GM12878 (cell line): Measurements from ENCODE around the gene CEP295NL. TPM values are rescaled to one million over a fixed set of nuclear protein-coding genes. Genes with fewer than 3 reads are reported as not detected.

Experiments
- ATAC-seq: fragments of 200-7000 bp; cut with Tn5 transposase; 3 replicates; pipeline ENCODE4 v1.9.1; 2020; ENCODE audit warnings: mild to moderate bottlenecking, moderate library complexity
- BruUV-seq: library from RNA; stranded (reverse); fragments of 400-500 nt; replicated peaks from 2 replicates; lab custom pipeline; 2021; lab: Mats Ljungman, UMichigan
- CTCF ChIA-PET: fragments of 300-600 bp; sonication (Branson Sonifier 250); formaldehyde crosslinking; extraction: SDS; loops from one replicate; lab custom pipeline; 2021; ENCODE audit warnings: inconsistent platforms; lab: Yijun Ruan, JAX
- POLR2A ChIA-PET: fragments of 350-600 bp; formaldehyde crosslinking; extraction: SDS; loops from one replicate; lab custom pipeline; 2021; ENCODE audit warnings: inconsistent platforms; lab: Charles Lee
- RAD21 ChIA-PET: fragments of 300-600 bp; sonication (Branson Sonifier 250); formaldehyde crosslinking; loops from one replicate; lab custom pipeline; 2023; ENCODE audit warnings: antibody characterized with exemption; ENCODE audit not compliant: unreplicated experiment; lab: Charles Lee
- SMC1A ChIA-PET: fragments of 300-600 bp; sonication (Branson Sonifier 250); formaldehyde crosslinking; loops from one replicate; lab custom pipeline; 2023; ENCODE audit not compliant: unreplicated experiment, uncharacterized antibody; lab: Charles Lee
- DNase-seq: peaks from one replicate; pipeline ENCODE4 v3.0.0-alpha.2; 2011; ENCODE audit warnings: low read depth, low spot score
- FAIRE-seq: peaks from 3 replicates; lab custom pipeline; 2011; peaks lifted over from hg19 to GRCh38; lab: Jason Lieb, UNC
- H2AFZ ChIP-seq: 2 replicates; pipeline ENCODE4 v1.6.0; 2011; ENCODE audit warnings: low read depth, low read length, control low read depth; ENCODE audit not compliant: control insufficient read depth
- H3K27ac ChIP-seq: 2 replicates; pipeline ENCODE4 v1.5.1; 2011; ENCODE audit warnings: control low read depth; ENCODE audit not compliant: control insufficient read depth, insufficient read depth
- H3K27me3 ChIP-seq, 2 experiments: replicated peaks in 1 of 2; 2 replicates each; pipeline versions ENCODE4 v1.6.0 to v1.6.1; 2011; ENCODE audit warnings: low read length in 1 of 2; ENCODE audit not compliant: control insufficient read depth in 2 of 2, insufficient read depth in 2 of 2
- H3K36me3 ChIP-seq, 2 experiments: 2 replicates each; pipeline ENCODE4 v1.5.1; 2011; ENCODE audit warnings: low read length in 1 of 2; ENCODE audit not compliant: control insufficient read depth in 2 of 2, insufficient read depth in 2 of 2
- H3K4me1 ChIP-seq: 2 replicates; pipeline ENCODE4 v1.6.1; 2011; ENCODE audit warnings: mild to moderate bottlenecking, low read length, moderate library complexity, mixed read lengths; ENCODE audit not compliant: control insufficient read depth, insufficient read depth
- H3K4me2 ChIP-seq: 2 replicates; pipeline ENCODE4 v1.6.0; 2011; ENCODE audit warnings: control low read depth; ENCODE audit not compliant: control insufficient read depth, insufficient read depth
- H3K4me3 ChIP-seq: fragments of 200-600 bp; sonication (generic); 2 replicates; pipeline ENCODE4 v1.5.1; 2016
- H3K79me2 ChIP-seq: 2 replicates; pipeline ENCODE4 v1.6.0; 2011; ENCODE audit warnings: low read length; ENCODE audit not compliant: control insufficient read depth, insufficient read depth
- H3K9ac ChIP-seq: 2 replicates; pipeline ENCODE4 v1.8.0; 2011; ENCODE audit warnings: low read length, control low read depth, mixed read lengths; ENCODE audit not compliant: control insufficient read depth, insufficient read depth
- H3K9me3 ChIP-seq: replicated peaks from 3 replicates; pipeline ENCODE4 v1.5.1; 2011; ENCODE audit warnings: mild to moderate bottlenecking, low read length; ENCODE audit not compliant: control insufficient read depth, insufficient read depth
- H4K20me1 ChIP-seq: 2 replicates; pipeline ENCODE4 v1.6.0; 2011; ENCODE audit not compliant: control insufficient read depth, insufficient read depth
- CEBPB ChIP-seq, 2 experiments: fragments of 150-350 bp in 1 of 2; IDR thresholded peaks; 2 replicates each; pipeline ENCODE4 v1.6.1; 2012 to 2014; ENCODE audit warnings: low read depth in 2 of 2, low read length in 2 of 2, borderline replicate concordance in 1 of 2, inconsistent platforms in 1 of 2
- ESRRA ChIP-seq: IDR thresholded peaks from 2 replicates; pipeline ENCODE4 v1.6.1; 2012; ENCODE audit warnings: mild to moderate bottlenecking, low read length, improper control_type of control experiment
- NR2C2 ChIP-seq: IDR thresholded peaks from 2 replicates; pipeline ENCODE4 v1.6.1; 2011; ENCODE audit warnings: borderline replicate concordance, low read depth; ENCODE audit not compliant: control insufficient read depth, insufficient read length
- PBX3 ChIP-seq: IDR thresholded peaks from 2 replicates; pipeline ENCODE4 v1.6.1; 2011; ENCODE audit warnings: mild to moderate bottlenecking, low read depth, low read length, moderate library complexity; ENCODE audit not compliant: insufficient replicate concordance
- POLR2AphosphoS2 ChIP-seq: IDR thresholded peaks from 2 replicates; pipeline ENCODE4 v1.6.1; 2011; ENCODE audit warnings: low read depth, mild to moderate bottlenecking, low read length, improper control_type of control experiment, moderate library complexity
- RUNX3 ChIP-seq: IDR thresholded peaks from 2 replicates; pipeline ENCODE4 v1.6.1; 2012; ENCODE audit warnings: low read length, inconsistent platforms
- SPI1 ChIP-seq: IDR thresholded peaks from 2 replicates; pipeline ENCODE4 v1.6.1; 2011; ENCODE audit warnings: low read depth, mild to moderate bottlenecking, low read length, moderate library complexity, borderline replicate concordance; ENCODE audit not compliant: insufficient read depth
- ZBTB4 ChIP-seq: fragments of 450-650 bp; formaldehyde crosslinking; IDR thresholded peaks from 2 replicates; pipeline ENCODE4 v1.4.0; 2022; ENCODE audit warnings: mild to moderate bottlenecking, moderate library complexity
- ZNF687 ChIP-seq: fragments of 450-650 bp; IDR thresholded peaks from 2 replicates; pipeline ENCODE4 v1.6.1; 2017; ENCODE audit warnings: mild to moderate bottlenecking, moderate library complexity
- WGBS: methylation state at CpG from one replicate; pipeline ENCODE4 v1.1.6; 2016; ENCODE audit warnings: low lambda C conversion rate; ENCODE audit not compliant: insufficient replicate concordance, insufficient coverage; ENCODE audit errors: missing lambda C conversion rate; 5-methylcytosine and 5-hydroxymethylcytosine counted together
- in situ Hi-C: fragments of 300-500 bp; cut with MboI; formaldehyde crosslinking; loops from 9 replicates; pipeline ENCODE4 v1.14.3; 2018; ENCODE audit warnings: mixed read lengths
- intact Hi-C: fragments of 100-400 bp; cut with micrococcal nuclease; formaldehyde crosslinking; loops from one replicate; pipeline ENCODE4 v1.14.2; 2022; ENCODE audit not compliant: unreplicated experiment
- polyA plus RNA-seq, 11 experiments: library from polyadenylated mRNA; depleted of rRNA in 4 of 11; unstranded in 6 of 11; stranded (reverse) in 5 of 11; fragments of >200 nt; fragmentation: Nextera tagmentation in 4 of 11; fragmentation: Illumina TruSeq in 1 of 11; extraction: Ambion mirVana in 4 of 11; extraction: Trizol in 1 of 11; gene quantifications; 1 replicate in 1 of 11; 2 replicates in 10 of 11; pipeline versions ENCODE4 v1.2.1 to v1.2.3, GENCODE V29; 2011 to 2016; ENCODE audit warnings: inconsistent platforms in 2 of 11, missing spikeins in 2 of 11, low read depth in 1 of 11
- total RNA-seq, 4 experiments: library from RNA; depleted of rRNA in 3 of 4; stranded (reverse); fragments of >200 nt in 3 of 4; fragmentation: Illumina TruSeq in 1 of 4; extraction: Trizol in 1 of 4; gene quantifications; 2 replicates each; pipeline versions ENCODE4 v1.2.1 to v1.2.3, GENCODE V29; 2013 to 2021

Gene CEP295NL
- total and polyA plus RNA-seq, 10 of the 15 experiments (the other 5 are each of a cell fraction or from before 2014, with no cell fraction given): not detected

GRCh38 chr17:78924481-78925151 is 21.6 kb upstream of the CEP295NL start (continued):
- TF ChIP-seq ZBTB4 (CRISPR knock-in tag): no peak

- ChIA-PET RAD21 (no interaction called here), POLR2A (no interaction called here), SMC1A (no interaction called here), CTCF (no interaction called here)
- Histone ChIP-seq H3K79me2 (no peaks in the 10 kb centered on the region), H3K27me3 (peaks cover 4 to 9% of the 10 kb centered on the region in 2 experiments; a peak in 3 of 4 replicates), H3K36me3 (no peaks in the 10 kb centered on the region), H3K9me3 (no peaks in the 10 kb centered on the region), H4K20me1 (no peaks in the 10 kb centered on the region), H3K27ac (no peak overlapping the region), H3K4me3 (no peak overlapping the region), H3K9ac (no peak overlapping the region), H3K4me2 (peak overlapping the region; percentile 60), H2AFZ (no peak overlapping the region), H3K4me1 (peaks cover 2% of the 10 kb centered on the region; the same call in 1 of the 2 replicates)
- intact Hi-C loops (no loop called here), in situ Hi-C loops (no loop called here)
- BruUV-seq: no TSS peak
- DNase-seq (no peak), ATAC-seq (peak; percentile 90), FAIRE-seq (no peak)
- WGBS: 2% methylated on average over 28 of the region's 28 CpGs
- TF ChIP-seq RUNX3 (no peak), ZNF687 (no peak), PBX3 (no peak), NR2C2 (no peak), ESRRA (no peak), POLR2AphosphoS2 (no peak), CEBPB (IDR thresholded peaks at IDR 0.05; ENCODE audit: borderline replicate concordance in 1 of 2, low read depth in 2 of 2, low read length in 2 of 2) (no peak), SPI1 (no peak)
These were observed 20.9 kb upstream of the CEP295NL start for GRCh38 chr17:78923660-78924453.
